Stimulated activated CD8-positive, alpha-beta memory T cell treated with anti-CD3 and anti-CD28 coated beads, Interleukin-4, amount 100 ng/mL, for 24 hours (primary cell): Measurements from ENCODE around the gene AMDHD2.

Experiments
- DNase-seq: peaks from one replicate; pipeline ENCODE4 v3.0.0-alpha.2; 2020; ENCODE audit warnings: low read depth

AMDHD2 gene

GRCh38 chr16:2483939-2484897 lies 36.0 kb upstream of the AMDHD2 start:
- no peak for DNase-seq

- DNase-seq = no peak
These were observed 35.2 kb upstream of the AMDHD2 start for GRCh38 chr16:2484898-2485508.

GRCh38 chr16:2485811-2486507 lies 34.2 kb upstream of the AMDHD2 start:
- DNase-seq = no peak

- DNase-seq = peak; percentile 59
These were observed 33.3 kb upstream of the AMDHD2 start for GRCh38 chr16:2486645-2487516.

- no peak for DNase-seq
These were observed 32.7 kb upstream of the AMDHD2 start for GRCh38 chr16:2487517-2487842.

GRCh38 chr16:2487903-2488531 lies 32.2 kb upstream of the AMDHD2 start:
- no peak for DNase-seq

- no peak for DNase-seq
These were observed 30.6 kb upstream of the AMDHD2 start for GRCh38 chr16:2489581-2489980.

GRCh38 chr16:2490190-2491105 lies 29.7 kb upstream of the AMDHD2 start:
- DNase-seq = no peak

GRCh38 chr16:2492292-2492691 lies 27.9 kb upstream of the AMDHD2 start:
- no peak for DNase-seq

GRCh38 chr16:2493605-2494004 lies 26.6 kb upstream of the AMDHD2 start:
- no peak for DNase-seq

GRCh38 chr16:2494616-2495015 lies 25.6 kb upstream of the AMDHD2 start:
- DNase-seq = no peak

- DNase-seq = no peak
These were observed 25.1 kb upstream of the AMDHD2 start for GRCh38 chr16:2495041-2495440.

- no peak for DNase-seq
These were observed 23.7 kb upstream of the AMDHD2 start for GRCh38 chr16:2496223-2497115.

- no peak for DNase-seq
These were observed 23.0 kb upstream of the AMDHD2 start for GRCh38 chr16:2497116-2497630.

GRCh38 chr16:2497695-2498484 lies 22.3 kb upstream of the AMDHD2 start:
- DNase-seq = no peak

- no peak for DNase-seq
These were observed 21.5 kb upstream of the AMDHD2 start for GRCh38 chr16:2498531-2499253.

- DNase-seq = no peak
These were observed 20.7 kb upstream of the AMDHD2 start for GRCh38 chr16:2499454-2499853.
